NCI-H2196 (cell line): ENCODE measurements around the gene INO80C.

Experiments used
- DNase-seq: peaks from one replicate; lab custom pipeline; 2025; ENCODE audit not compliant: unreplicated experiment; lab: John Stamatoyannopoulos, UW

INO80C gene, protein sequence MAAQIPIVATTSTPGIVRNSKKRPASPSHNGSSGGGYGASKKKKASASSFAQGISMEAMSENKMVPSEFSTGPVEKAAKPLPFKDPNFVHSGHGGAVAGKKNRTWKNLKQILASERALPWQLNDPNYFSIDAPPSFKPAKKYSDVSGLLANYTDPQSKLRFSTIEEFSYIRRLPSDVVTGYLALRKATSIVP

GRCh38 chr18:35497370-35498197, at the start of gene INO80C:
TSS of gene INO80C (minus strand) at chr18:35497960. CDS start at chr18:35497874, 86 bp downstream.
- peak; percentile 83 for DNase-seq

GRCh38 chr18:35547008-35547605, 49.3 kb upstream of the INO80C start:
- DNase-seq: no peak

- no peak for DNase-seq
Measured at GRCh38 chr18:35542356-35542755, 44.6 kb upstream of the INO80C start.

DNA sequence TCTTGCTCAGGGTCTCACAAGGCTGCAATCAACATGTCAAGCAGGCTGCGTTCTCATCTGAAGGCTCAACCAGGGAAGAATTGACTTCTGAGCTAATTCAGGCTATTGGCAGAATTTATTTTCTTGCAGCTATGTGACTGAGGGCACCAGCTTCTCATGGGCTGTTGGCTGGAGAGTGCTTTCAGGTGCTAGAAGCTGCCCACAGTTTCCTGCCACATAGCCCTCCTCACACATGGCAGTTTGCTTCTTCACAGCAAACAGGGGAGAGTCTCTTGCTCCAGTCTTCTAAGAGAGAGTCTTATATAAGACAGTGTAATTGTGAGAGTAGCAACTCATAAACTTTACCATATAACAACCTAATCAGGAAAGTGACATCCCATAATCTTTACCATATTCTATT, 37.5 kb upstream of the INO80C start:
- no peak for DNase-seq

DNA sequence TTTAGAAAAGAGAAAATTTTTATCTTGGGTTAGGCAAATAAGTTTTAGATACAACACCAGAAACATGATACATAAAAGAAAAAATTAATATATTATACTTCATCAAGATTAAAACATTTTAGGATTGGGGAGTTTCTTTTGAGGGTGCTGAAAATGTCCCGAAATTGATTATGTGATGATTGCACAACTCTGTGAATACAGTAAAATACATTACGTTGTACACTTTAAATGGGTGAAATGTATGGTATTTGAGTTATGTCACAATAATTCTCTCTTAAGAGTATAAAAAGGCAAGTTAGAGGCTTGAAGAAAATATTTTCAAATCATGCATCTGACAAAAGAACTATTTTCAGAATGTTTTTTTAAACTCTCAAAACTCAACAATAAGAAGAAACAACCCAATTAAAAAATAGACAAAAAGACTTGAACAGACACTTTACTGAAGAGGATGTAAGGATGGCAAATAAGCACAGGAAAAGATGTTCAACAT, 36.2 kb upstream of the INO80C start:
- no peak for DNase-seq

DNA sequence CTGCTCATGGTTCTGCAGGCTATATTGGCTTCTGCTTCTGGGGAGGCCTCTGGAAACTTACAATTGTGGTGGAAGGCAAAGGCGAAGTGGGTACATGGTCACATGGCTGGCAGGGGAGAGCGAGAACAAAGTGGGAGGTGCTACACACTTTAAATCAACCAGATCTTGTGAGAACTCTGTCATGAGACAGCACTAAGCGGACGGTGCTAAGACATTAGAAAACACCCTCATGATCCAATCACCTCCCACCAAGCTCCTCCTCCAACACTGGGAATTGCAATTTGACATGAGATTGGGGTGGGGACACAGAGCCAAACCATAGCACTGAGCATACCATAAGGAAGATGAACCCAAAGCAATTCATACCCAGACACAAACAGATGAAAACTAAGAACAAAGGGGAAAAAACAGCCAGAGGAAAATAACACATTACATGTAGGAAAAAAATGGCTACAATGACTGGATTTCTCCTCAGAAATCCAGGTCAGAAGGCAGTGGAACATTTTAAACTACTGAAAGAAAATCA, 31.1 kb upstream of the INO80C start:
- DNase-seq: no peak

DNA sequence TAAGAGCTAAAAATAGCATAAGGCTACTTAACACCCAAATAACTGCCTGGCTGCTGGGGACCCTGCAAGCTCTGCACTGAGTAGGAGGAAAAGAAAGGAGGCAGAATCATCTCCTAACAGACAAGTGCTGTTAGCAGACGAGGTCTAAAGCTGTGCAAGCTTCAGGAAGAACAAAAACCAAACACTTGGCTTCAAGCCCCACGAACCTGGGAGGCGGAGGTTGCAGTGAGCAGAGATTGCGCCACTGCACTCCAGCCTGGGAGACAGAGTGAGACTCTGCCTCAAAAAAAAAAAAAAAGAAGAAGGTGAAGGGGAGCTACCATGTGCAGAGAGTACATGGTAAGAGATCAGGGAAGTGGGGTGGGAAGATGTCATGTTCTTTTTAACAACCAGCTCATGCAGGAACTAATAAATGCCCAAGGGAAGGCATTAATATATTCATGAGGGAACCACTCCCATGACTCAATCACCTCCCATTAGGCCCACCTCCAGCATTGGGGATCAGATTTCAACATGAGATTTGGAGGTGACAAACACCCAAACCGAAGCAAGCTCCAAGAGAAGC, 28.8 kb upstream of the INO80C start:
- DNase-seq: no peak

DNA sequence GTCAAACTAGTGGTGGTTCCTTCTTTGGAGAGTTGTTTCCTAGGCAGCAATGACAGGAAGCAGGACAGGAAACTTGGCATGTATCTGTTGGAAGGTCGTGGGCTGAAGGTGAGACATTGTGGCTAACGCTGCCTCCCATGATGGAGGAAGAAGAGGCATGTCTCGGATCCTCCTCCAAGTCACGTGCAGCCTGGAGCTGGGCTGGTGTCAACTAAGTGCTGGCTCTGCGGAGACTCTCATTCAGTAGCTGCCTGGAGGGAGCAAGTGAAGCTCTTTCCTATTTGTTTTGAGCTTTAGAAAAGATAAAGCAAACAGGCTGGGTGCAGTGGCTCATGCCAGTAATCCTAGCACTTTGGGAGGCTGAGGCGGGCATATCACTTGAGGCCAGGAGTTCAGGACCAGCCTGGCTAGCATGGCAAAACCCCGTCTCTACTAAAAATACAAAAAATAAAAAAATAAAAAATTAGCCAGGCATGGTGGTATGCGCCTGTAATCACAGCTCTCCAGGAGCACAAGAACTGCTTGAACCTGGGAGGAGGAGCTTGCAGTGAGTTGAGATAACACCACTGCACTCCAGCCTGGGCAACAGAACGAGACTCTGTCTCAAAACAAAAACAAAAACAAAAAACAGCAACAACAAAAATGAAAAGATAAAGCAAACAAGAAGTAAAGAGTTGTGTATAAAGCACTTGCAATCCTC, 28.2 kb upstream of the INO80C start:
- no peak for DNase-seq

- DNase-seq: no peak
Measured at GRCh38 chr18:35524226-35524625, 26.5 kb upstream of the INO80C start.

DNA sequence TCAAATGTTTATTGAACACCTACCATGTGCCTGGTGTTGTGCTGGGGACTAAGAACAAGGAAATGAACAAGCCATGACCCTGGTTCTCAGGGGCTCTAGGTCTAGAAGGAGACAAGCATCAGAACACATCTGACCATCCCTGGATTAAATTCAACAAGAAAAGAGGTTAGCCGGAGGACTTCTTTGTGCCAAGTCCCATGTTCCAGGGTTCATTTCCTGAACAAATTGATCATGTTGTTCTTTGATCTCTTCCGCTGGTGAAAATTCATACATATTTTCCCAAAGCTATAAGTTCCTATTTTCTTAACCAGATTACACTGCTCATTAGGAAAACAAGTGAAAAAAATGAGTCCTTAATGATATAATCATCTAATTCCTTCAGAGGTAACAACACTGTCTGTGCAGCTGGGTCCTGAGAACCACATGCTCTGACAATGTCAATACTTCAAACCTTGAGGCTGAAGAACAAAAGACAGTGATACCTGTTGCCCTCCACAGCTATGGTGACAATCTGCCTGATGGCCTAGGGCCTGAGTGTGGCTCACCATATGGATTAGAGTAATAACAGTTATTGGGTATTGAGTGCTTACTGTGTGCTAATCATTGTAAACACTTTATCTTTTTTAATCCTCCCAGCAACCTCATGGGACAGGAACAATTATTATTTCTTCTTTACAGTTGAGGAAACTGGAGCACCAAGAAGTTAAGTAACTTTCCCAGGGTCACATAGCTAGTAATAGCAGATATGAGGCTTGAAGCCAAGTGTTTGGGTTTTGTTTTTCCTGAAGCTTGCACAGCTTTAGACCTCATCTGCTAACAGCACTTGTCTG, 24.6 kb upstream of the INO80C start:
- DNase-seq: no peak

DNA sequence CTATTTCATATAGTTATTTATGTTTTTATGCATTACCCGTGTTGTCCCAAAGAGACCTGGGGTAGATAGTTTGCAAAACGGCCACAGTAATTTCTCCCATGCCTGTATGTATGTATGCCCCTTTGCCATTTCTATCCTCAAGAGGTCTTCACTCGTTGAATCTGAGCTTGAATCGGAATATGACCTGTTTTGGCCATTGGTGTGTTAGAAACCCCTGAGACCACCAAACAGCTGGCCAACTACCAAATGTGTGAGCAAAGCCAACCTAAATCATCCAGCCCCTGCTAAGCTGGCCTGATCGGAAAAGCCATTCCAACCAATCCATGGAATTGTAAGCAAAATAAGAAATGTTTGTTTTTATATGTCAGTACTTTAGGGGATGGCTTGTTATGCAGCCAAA, 23.4 kb upstream of the INO80C start:
- no peak for DNase-seq

GRCh38 chr18:35519148-35519899, 21.6 kb upstream of the INO80C start:
- no peak for DNase-seq

GRCh38 chr18:35517715-35518114, 20.0 kb upstream of the INO80C start:
- no peak for DNase-seq

DNA sequence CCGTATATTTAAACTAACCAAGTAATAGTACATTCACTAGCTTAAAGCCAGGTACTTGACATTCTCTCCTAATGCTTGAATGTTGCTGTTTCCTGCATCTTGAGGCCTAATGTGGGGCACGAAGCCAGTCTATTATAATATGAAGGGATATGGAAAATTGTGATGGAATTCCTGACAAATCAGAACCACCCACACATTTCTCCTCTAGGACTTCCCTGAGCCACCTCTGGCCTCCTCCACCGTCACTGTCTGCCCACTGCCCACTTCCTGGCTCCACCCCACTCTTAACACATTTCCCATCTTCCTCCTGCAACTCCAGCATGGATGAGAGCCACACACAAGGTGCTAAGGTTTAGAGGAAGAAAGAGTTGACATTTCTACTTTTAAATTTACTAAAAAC, 19.0 kb upstream of the INO80C start:
- no peak for DNase-seq

- DNase-seq: no peak
Measured at GRCh38 chr18:35516351-35516750, 18.6 kb upstream of the INO80C start.

DNA sequence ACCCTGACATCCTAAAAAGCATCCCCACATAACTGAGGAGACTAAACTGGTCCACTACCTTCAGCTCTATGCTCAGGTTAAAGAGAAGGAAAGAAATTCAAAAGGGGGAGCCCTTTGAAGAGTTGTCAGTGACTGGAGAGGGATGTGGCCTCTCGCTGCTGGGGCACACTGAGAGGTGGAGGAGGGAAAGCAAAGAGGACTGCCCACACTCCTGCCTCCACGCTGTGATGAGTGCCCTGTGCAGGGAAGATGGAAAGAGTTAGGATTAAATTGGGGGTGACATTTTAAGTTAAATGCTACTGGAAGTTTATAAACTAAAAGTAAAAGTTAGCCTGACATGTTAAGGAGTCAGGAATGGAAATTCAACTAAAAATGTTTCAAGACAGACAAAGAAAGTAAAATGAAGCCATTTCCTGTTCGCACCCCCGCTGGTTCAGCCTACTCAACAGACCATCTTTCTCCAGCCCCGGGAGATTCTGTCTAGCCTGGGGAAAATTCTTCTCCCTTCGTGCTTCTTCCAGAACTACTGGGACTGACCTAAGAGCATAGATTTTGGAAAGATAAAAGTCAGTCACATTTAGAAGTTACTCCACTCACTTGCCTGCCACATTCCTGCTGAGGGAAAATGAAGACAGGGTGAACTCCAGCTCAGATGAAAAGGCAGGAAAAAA, 17.8 kb upstream of the INO80C start:
- no peak for DNase-seq

DNA sequence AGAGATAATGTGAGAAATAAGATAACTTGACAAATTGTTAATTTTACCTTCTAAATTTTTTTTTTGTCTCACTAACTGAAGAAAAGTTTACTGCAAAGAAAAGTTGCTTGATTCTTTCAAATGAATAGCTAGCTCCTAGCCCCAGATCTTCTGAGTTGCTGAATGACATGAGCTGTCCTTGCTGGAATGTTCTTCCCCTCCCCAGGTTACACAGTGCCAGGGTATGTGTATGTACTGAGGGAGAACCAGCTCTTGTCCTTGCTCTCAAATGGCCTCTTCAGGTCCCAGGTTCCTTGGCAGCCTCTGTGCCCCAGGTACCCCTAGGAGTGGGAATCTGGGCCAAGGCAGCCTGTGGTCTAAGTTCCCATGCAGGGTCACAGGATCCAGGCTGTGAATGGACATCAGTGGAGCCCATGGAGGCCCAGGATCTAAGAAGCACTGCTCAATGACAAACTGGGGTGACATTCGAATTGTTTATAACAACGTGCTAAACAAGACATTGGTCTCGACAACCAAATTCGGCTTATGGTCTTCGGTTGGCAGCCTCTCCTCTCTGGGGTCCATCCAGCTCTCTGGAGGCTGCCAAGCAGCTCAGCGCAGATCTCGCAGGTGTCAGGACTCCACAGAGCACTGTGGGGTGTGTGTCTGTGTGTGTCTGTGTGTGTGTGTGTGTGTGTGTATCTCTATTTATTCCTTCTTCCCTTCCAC, 17.1 kb upstream of the INO80C start:
- DNase-seq: no peak

DNA sequence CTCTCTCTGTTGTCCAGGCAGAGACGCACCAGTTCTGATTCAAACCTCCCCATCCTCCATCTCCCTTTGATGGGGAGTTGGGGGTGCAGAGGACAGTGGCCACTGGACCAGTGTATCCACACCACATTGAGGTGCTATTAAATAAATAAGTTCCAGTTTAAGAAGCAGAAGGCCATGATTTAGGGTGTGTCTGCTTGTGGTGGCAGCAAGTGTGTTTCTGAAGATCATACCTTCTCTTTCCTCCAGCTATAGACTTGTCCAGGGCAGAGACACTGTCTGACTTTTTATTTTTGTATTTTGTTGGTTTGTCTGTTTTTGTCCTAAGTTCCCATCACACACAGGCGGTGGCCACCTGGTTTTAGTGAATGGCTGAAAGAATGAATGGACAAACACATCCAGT, 16.5 kb upstream of the INO80C start:
- no peak for DNase-seq
